NCI-H510A treated with DMSO at 0.1 percent for 48 hours (cell line): ENCODE measurements around the gene KLF18.
"Not testable (repeated sequence)": the region's sequence is repeated elsewhere in the genome, so short reads cannot be mapped to it uniquely, and the experiment has no call there.

Source experiments
- DNase-seq: peaks from one replicate; lab custom pipeline; 2025; lab: John Stamatoyannopoulos, UW

Gene KLF18

DNA sequence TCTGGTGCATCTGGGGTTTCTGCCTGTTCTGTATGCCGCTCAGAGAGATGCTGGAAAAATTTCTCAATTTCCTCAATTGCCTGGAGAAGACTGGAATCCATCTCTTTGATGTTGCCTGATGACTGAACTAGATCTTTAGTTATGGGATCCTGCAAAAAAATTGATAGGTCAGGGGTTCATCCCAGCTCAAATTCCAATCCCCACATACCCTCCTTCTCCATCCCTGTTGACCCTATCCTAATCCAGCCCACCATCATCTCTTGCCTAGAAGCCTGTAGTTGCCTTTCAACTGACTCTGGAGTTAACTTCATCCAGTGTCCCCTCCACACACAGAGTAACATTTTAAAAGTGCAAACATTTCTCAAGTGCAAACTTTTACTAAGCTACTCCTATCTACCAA, at the start of gene KLF18:
TSS of gene KLF18 (minus strand) at position 101 of the 400 bp plus-strand sequence. CDS start at position 101, 0 bp downstream.
- DNase-seq, result no peak

DNA sequence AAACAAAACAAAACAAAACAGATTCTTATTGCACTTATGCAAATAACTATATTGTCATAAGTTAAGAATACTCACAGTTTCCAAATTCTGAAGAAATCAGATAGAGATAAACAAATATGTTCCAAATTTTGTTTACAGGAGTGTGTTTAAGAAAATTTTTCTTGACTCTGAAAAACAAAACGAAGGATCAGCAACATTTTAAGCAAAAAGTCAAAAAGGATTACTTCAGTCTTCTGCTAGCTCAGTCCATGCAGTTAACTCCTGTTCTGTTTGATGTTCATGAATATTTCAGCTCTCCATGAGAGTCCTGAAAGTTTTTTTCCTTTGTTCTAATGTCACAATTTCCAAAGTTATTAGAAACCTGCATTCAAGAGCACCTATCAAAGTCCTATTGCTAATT, 33.2 kb upstream of the KLF18 start:
- DNase-seq, result no peak

DNA sequence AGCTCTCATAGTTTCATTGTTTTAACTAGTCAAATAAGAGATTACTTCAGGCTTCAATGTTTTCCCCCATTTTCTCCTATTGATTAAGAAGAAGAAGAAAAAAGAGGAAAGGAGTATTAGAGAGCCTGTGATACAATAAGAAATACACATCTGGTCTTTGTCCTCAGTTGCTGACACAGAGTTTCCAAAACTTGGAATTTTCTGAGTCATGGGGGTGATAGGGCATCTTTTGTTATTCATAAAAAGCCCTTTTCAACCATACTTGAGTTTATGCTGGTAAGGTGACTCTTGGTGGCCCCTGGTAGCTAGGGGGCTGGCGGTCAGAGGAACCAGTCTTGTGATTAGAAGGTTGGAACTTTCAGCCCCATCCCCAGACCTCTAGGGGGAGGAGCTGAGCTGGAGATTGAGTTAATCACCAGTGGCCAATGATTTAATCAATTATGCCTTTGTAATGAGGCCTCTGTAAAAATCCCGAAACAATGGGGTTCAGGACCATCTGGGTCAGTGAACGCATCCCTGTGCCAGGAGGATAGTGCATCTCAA, 28.9 kb upstream of the KLF18 start:
- DNase-seq, result no peak

DNA sequence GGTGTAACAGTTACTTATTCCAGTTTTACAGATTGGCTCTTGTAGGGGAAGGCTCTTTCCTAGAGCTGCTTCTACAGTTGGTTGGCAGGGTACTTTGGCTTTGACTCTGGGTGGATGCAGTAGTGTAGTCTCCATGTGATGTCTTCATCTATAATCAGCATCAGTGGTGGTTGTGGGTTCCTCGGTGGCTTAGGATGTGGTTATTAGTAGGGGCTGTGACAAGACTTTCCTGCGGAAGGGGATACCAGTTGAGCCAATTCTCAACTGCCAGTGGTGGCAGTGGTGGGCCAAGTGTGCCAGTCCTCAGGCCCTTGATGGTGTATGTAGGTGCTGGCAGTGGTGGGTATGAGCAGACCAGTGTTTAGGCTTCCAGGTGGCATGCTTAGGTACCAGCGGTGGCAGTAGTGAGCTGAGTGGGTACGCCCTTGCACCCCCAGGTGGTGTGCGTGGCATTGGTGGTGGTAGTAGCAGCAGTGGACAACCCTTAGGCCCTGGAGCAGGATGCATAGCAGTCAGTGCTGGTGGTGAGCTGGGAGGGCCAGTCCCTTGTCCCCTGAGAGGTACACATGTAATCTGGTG, 27.2 kb upstream of the KLF18 start:
- no peak for DNase-seq

DNA sequence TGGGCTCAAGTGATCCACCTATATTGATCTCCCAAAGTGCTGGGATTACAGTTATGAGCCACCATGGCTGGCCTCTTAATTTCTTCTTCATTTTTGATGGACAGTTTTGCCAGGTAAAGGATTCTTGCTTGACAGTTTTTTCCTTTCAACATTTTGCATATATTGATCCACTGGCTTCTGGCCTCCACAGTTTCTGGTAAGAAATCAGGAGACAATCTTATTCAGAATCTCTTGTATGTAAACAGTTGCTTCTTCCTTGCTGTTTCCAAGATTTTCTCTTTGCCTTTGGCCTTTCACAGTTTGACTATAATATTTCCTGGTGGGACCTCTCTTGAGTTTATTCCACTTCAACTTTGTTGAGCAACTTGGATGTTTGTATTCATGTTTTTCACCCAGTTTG, 20.1 kb upstream of the KLF18 start:
- no peak for DNase-seq

DNA sequence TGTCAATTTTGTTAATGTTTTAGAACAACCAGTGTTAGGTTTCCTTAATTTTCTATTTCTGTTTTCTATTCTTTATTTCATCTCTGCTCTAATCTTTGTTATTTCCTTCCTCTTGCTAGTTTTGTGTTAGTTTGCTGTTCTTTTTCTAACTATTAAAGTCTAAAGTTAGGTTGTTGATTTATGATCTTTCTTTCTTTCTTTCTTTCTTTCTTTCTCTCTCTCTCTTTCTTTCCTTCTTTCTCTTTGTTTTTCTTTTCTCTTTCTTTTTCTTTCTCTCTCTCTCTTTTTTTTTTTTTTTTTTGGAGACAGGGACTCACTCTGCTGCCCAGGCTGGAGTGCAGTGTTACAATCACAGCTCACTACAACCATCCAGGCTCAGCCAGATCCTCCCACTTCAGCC, 17.4 kb upstream of the KLF18 start:
- DNase-seq, result no peak

DNA sequence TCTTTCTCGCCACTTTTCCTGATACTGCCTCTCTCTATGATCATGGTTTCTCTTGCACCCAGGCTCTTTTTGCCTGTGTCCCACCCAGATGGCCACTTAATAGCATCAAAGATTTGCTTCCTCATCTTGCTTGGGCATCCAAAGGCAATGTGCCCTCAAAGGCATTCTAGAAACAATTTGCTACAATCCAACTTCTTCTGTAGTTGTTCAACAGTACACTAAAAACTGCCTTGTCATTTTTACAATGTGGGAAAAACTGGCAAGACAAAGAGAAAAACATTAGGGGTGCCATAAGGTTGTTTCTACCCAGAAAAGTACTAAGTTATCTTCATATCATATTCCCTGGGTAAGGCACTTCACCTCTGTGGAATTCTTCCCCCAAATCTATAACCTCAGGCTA, 16.5 kb upstream of the KLF18 start:
- DNase-seq, result no peak

DNA sequence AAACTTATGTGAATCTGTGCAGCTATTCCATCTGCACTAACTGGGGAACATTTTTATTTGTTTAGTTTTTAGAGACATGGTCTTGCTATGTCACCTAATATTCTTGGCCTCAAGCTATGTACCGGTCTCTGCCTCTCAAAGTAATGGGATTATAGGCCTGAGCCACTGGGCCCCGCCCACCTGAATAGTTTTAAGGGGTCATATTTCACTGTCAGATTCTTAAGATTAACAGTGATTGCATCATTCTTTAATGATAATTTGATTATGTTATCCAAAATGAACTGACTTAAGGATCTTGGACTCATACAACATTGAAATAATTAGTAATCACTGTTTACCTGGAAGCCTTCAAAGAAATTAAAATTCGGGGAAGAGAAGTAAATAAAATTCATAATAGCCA, 12.6 kb upstream of the KLF18 start:
- DNase-seq, result no peak

DNA sequence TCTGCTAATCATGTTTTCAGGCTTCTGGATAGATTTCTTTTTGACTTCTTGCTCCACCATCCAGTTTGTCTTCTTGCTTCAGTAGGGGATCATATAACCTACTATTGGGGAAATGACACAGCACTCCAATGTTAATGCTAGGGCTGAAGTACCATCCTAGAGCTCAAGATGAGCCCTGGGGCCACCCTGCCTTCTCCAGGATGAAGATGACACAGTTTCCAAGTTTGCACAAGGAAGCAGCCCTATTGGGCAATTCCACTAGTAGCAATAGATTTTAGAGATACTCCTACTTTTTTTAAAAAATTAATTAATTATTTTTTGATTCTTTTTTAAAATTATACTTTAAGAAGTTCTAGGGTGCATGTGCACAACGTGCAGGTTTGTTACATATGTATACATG, 11.3 kb upstream of the KLF18 start:
- no peak for DNase-seq

DNA sequence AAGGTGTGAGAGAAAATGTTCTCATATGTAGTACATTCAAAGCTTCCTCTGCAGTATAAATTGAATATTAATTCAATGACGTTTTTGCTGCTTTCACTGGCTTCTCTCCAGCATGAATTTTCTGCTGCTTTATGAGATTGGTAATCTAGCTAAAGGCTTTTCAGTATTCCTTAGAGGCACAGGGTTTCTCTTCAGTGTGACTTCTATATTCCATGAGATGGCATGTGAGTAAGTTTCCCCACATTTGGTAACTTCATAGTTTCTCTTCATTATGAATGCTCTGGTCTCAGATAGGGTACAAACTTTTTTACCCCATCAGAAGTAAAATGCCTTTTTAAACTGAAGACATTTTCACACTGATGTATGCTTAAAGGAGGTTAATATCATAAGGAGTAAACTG, 10.4 kb upstream of the KLF18 start:
- no peak for DNase-seq

DNA sequence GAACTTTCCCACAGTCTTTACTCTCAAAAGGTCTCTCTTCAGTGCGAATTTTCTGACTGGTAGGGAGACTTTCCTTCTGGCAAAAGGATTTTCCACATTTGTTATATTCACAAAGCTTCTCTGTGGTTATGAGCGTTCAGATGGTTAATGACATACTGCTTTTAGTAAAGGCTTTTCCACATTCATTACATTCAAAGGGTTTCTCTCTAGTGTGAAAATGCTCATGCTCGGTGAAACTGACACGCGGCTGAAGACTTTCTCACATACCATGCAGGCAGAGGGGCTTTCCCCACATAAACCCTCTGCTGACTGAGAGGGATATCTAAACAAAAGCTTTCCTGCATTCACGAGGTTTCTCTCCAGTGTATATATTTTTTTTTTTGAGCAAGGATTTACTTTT, 9.9 kb upstream of the KLF18 start:
- DNase-seq, result no peak

DNA sequence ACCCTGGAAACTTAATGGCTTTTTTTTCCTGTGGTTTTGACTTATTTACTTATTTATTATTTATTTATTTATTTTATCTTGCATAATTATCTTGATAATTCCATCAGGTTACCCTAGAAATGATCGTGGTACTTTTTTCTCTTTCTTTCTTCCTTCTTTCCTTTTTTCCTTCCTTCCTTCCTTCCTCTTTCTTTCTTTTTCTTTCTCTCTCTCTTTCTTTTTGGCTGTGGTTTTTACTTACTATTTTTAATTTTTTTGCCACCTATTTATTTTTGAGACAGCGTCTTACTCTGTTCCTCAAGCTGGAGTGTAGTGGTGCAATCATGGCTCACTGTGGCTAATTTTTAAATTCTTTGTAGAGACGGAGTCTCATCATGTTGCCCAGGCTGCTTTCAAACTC, 6.2 kb upstream of the KLF18 start:
- no peak for DNase-seq

DNA sequence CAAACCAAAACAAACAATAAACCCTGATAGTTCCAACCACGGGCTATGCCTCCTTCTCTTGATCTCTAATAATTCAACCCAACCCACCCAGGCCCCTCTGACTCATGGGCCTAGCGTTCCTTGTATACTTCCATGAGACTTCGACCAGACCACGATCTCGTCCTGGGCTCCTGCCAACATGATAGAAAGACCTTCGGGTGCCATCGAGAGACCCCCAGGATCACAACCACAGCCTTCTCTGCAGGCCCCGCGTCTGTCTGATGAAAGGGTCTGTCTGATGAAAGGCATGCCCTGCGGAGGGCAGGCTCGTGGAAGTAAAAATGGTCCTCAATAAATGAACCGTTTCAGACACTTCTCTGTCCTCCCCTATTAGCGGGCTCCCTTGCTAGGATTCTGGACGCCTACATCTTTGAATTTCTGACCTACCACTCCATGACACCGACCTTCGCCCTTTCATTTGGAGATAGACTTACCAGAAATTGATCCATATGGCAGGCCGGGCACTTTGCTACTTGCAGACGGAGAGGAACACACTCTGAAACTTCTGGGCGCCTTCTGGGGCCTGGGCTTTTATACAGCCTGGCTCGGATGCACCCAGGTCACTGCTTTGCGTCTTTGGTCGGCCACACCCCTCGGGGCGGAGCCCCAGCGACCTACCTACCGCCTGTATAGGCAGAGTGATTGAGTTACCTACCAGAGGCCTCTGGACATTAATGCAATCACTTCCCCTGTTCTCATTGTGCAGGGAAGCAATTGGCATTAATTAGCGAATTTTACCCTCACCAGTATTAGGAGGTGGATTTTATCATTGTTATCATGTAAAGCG, 5.3 kb upstream of the KLF18 start:
- no peak for DNase-seq

DNA sequence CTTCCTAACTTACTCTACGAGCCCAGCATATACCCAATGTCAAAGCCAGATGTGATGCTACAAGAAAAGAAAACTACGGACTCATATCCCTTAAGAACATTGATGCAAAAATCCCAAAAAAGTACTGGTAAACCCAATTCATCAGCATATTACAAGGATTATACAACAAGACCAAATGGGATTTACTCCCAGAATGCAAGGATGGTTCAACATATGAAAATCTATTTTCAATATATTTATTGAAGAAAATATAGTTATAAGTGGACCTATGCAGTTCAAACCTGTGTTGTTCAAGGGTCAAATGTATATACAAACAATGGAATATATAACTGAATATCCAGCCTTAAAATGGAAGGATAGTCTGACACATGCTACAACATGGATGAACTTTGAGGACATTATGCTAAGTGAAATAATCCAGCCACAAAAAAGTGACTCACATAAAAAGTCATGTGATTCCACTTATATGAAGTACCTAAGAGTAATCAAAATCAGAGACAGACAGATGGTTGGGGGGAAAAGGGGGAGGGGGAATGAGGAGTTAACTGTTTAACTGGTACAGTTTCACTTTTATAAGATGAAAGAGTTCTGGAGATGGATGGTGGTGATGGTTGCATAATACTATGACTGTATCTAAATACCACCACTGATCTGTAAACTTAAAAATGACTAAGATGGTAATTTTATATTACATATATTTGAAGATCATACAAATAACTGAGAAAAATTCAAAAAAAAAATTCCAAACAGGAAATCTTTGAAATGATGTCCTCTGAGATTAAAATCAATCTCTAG, 3.7 kb upstream of the KLF18 start:
- DNase-seq, result no peak

DNA sequence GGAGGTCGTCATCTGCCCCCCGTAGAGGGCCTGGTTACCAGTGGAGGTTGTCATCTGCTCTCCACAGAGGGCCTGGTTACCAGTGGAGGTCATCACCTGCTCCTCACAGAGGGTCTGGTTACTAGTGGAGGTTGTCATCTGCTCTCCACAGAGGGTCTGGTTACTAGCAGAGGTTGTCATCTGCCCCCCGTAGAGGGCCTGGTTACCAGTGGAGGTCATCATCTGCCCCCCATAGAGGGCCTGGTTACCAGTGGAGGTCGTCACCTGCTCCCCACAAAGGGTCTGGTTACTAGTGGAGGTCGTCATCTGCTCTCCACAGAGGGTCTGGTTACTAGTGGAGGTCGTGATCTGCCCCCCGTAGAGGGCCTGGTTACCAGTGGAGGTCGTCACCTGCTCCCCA, 1.9 kb downstream of the KLF18 start:
- not testable (repeated sequence) for DNase-seq

DNA sequence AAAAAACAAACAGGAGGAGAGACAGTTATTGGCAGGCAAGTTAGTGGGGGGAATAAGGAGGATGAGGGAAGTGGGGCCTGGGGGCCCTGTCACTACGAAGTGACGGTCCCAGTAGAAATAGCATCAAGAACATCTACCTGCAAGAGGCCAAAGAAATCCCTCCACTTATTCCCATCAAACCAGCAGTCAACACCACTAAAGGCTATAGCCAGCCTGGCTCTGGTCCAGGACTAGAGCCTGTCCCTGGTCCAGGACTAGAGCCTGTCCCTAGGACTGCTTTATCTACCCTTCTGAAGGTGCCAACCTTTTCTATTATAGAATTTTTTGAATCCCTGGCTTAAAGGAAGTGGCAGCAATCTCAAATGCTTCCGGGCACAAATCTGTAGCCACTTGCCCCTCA, 3.2 kb downstream of the KLF18 start:
- DNase-seq, result no peak

DNA sequence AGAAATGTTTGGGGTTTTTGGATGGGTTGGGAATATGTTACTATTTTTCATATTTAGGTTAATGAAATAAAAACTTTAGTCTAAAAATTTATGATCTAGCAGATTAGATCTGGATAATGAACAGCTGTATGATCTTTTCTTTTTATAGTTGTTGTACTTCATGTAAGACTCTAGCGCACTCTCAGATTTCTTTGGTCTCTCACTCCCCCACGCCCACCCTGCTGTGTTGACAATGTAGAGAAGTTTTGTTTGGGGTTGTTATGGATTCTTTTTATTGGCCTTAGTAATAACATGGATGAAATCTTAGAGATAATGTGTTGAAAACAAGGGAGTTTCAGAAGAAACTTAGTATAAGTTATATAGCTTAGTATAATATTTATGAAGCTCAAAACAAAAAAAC, 5.5 kb downstream of the KLF18 start:
- DNase-seq, result no peak

DNA sequence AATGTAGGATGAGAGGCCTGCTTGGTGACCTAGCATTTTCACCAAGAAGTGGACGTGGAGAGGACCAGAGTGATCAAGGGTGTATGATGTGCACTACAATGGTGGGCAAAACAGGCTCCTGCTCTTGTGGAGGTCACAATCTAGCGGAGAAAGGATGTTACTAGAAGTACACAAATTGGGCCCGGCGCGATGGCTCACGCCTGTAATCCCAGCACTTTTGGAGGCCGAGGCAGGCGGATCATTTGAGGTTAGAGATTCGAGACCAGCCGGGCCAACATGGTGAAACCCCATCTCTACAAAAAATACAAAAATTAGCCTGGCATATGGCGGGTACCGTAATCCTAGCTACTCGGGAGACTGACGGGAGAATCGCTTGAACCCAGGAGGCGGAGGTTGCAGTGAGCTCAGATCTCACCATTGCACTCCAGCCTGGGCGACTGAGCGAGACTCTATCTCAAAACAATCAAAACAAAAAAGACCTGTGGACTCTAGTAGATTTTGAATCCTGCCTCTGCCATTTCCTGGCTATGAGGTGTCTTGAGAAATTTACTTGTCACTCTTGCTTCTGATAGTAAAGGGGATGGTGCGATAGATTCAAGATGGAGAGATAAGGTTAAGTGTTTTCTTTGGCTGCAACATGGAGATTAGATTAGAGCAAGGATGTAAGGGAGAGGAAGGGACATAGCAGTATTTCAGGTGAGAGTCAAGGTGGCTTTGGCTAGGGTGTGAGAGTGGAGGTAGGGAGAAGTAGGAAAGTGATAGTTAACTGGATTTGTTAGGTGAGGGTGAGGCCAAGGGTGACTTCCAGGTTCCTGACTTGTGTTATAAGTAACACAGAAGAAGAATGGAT, 7.1 kb downstream of the KLF18 start:
- no peak for DNase-seq

DNA sequence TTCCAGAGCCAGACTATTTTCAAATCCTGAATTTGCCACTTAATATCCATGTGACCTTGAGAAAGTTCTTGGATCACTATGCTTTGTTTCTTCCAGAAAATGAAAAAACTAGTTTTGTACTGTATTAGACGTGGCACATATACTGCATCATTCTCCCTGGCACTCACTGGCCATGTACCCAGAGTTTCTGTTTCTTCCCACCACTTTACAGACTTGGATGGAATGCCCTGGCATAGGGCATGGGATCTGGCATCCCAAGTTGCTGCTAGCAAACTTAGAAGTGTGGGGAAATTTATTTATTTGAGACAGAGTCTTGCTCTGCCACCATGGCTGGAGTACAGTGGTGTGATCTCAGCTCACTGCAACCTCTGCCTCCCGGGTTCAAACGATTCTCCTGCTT, 10.0 kb downstream of the KLF18 start:
- no peak for DNase-seq

DNA sequence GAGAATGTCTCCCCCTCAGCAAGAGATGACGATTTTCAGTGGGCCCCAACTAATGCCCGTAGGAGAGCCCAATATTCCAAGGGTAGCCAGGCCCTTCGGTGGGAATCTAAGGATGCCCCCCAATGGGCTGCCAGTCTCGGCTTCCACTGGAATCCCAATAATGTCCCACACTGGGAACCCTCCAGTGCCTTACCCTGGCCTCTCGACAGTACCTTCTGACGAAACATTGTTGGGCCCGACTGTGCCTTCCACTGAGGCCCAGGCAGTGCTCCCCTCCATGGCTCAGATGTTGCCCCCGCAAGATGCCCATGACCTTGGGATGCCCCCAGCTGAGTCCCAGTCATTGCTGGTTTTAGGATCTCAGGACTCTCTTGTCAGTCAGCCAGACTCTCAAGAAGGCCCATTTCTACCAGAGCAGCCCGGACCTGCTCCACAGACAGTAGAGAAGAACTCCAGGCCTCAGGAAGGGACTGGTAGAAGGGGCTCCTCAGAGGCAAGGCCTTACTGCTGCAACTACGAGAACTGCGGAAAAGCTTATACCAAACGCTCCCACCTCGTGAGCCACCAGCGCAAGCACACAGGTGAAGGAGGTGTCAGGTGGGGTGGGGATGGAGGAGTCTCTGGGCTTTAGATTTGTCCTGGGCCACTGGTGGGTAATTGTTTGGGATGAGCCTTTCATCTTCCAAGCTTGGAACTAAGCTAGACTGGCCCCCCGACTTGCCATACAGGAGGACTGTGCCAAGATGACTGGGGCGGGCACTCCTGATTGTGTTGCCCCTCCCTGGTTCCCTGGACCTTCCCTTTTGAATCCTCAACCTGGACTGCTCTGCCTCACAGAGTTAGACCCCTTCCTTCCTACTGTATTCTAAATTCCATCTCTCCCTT, 11.6 kb downstream of the KLF18 start:
- DNase-seq, result no peak

DNA sequence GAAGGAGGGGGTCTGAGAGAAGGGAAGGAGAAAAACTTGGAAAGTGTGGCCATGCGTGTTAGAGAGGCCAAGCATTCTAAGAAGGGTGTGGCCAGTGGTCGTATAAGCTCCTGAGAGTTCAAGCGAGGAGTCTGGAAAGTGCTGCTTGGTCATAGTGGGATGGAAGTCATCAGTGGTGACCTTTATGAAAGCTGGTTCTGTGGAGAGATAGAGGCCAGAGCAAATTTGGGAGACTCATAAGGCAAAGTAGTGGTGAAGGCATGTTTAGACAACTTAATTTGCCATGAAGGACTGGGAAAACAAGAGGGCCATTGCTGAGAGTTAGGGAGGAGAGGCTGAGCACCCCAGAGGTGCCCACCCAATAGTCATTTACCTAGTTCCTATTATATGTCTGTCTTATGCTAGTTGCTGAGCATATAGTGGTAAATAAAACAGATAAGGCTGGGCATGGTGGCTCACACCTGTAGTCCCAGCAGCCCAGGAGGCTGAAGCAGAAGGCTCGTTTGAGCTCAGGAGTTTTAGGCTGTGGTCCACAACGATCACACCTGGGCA, 21.0 kb downstream of the KLF18 start:
- no peak for DNase-seq
